HepG2 (cell line): ENCODE data around the gene SPSB2. TPM values are rescaled to one million over a fixed set of nuclear protein-coding genes. Genes with fewer than 3 reads are reported as not detected.

Experiments used
- CEBPB ChIP-seq: IDR thresholded peaks from 2 replicates; pipeline ENCODE4 v1.6.1; 2011; ENCODE audit warnings: low read depth, low read length, improper control_type of control experiment, borderline replicate concordance
- IKZF4 ChIP-seq: sonication (generic); formaldehyde crosslinking; IDR thresholded peaks from 2 replicates; pipeline ENCODE4 v1.5.1; 2020; ENCODE audit warnings: borderline replicate concordance, mild to moderate bottlenecking, low read depth, missing genetic modification reagents; ENCODE audit errors: not compliant biosample characterization
- KLF11 ChIP-seq: IDR thresholded peaks from 2 replicates; pipeline ENCODE4 v1.6.1; 2016; ENCODE audit warnings: missing compliant biosample characterization
- MLLT10 ChIP-seq: sonication (generic); formaldehyde crosslinking; IDR thresholded peaks from 2 replicates; pipeline ENCODE4 v1.4.0; 2020; ENCODE audit warnings: missing genetic modification reagents
- PLRG1 ChIP-seq: fragments of 450-650 bp; conservative IDR thresholded peaks from 2 replicates; pipeline ENCODE4 v1.6.1; 2016
- POLR2AphosphoS5 ChIP-seq: IDR thresholded peaks from 2 replicates; pipeline ENCODE4 v1.6.1; 2012; ENCODE audit warnings: low read depth, low read length
- ZNF335 ChIP-seq: sonication (generic); formaldehyde crosslinking; IDR thresholded peaks from 2 replicates; pipeline ENCODE4 v1.4.0; 2020; ENCODE audit warnings: missing genetic modification reagents
- ZSCAN12 ChIP-seq: sonication (generic); formaldehyde crosslinking; IDR thresholded peaks from 2 replicates; pipeline ENCODE4 v1.9.0; 2021; ENCODE audit warnings: mild to moderate bottlenecking, missing genetic modification reagents
- polyA plus RNA-seq, 8 experiments: library from polyadenylated mRNA; depleted of rRNA in 3 of 8; stranded (reverse) in 7 of 8; unstranded in 1 of 8; fragments of >200 nt; fragmentation: Illumina TruSeq in 4 of 8; extraction: Trizol in 4 of 8; gene quantifications; 2 replicates each; pipeline versions ENCODE4 v1.2.1 to v1.2.3, GENCODE V29; 2011 to 2016; ENCODE audit warnings: low read depth in 4 of 8, missing spikeins in 1 of 8, mixed read lengths in 1 of 8; ENCODE audit not compliant: insufficient read depth in 1 of 8
- total RNA-seq, 5 experiments: library from RNA; depleted of rRNA; stranded (reverse); fragments of >200 nt; fragmentation: Illumina TruSeq; extraction: Trizol; gene quantifications; 2 replicates each; pipeline ENCODE4 v1.2.3, GENCODE V29; 2016; ENCODE audit warnings: low read depth in 1 of 5
- TF ChIP-seq, protein P1 (sequence below): sonication (generic); formaldehyde crosslinking; IDR thresholded peaks from 2 replicates; pipeline ENCODE4 v1.4.0; 2020; ENCODE audit warnings: low read depth, mild to moderate bottlenecking, missing genetic modification reagents
- TF ChIP-seq, protein P2 (sequence below): sonication (generic); formaldehyde crosslinking; IDR thresholded peaks from 2 replicates; pipeline ENCODE4 v1.8.1; 2023; ENCODE audit warnings: missing genetic modification reagents, inconsistent platforms, borderline replicate concordance
- TF ChIP-seq, protein P3 (sequence below): IDR thresholded peaks from 2 replicates; pipeline ENCODE4 v1.6.1; 2016; ENCODE audit warnings: missing genetic modification reagents, missing compliant biosample characterization
- TF ChIP-seq, protein P4 (sequence below): sonication (generic); formaldehyde crosslinking; IDR thresholded peaks from 2 replicates; pipeline ENCODE4 v1.4.0; 2020; ENCODE audit warnings: missing genetic modification reagents, borderline replicate concordance
- TF ChIP-seq, protein P5 (sequence below): sonication (generic); formaldehyde crosslinking; IDR thresholded peaks from 2 replicates; pipeline ENCODE4 v1.8.0; 2022; ENCODE audit warnings: missing genetic modification reagents, mild to moderate bottlenecking, inconsistent platforms, borderline replicate concordance
- TF ChIP-seq, protein P6 (sequence below): sonication (generic); formaldehyde crosslinking; IDR thresholded peaks from 2 replicates; pipeline ENCODE4 v1.8.0; 2022; ENCODE audit warnings: missing genetic modification reagents, mild to moderate bottlenecking, moderate library complexity, borderline replicate concordance
- TF ChIP-seq, protein P7 (sequence below): sonication (generic); formaldehyde crosslinking; conservative IDR thresholded peaks from 2 replicates; pipeline ENCODE4 v1.4.0; 2020; ENCODE audit warnings: missing genetic modification reagents

The SPSB2 gene
- total and polyA plus RNA-seq, 2 of the 13 experiments (the other 11 are each of a cell fraction or from before 2014, with no cell fraction given), result 2.0 to 6.2 TPM

DNA sequence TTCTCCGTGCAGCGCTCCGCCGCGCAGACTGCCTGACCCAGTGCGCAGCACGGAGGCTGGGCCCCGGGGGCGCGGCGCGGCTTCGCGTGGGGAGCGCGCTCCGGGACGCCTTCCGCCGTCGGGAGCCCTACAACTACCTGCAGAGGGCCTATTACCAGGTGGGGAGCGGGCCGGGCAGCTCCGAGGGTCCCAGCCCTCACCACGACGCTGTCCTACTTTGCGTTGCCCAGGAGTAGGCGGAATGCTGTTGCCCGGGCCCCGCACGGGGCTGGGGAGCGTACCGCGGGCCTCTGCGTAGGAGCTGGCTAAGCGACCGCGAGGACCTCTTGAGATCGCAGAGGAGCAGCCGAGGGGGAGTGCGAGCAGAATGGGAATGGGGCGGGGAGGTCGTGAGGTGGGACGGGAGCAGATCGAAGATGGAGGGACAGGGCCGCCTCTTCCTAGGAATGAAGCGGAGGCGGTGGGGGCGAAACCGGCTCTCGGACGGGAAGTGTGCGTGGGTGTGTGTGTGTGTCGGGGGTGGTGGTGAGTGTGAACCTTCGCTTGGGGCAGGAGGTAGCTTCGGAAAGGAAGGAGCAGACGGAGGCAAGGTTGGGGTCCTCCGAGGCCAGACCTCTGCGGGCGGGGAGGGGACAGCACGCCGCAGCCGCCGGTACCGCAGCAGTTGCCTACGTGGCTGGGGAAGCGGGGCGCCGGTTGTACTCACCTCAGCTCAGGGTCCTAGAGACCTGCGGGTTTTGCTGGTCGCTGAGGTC lies 44.1 kb downstream of the SPSB2 start (continued):
- no peak for TF ChIP-seq KLF11 (CRISPR knock-in tag)
- peak; percentile 44; the same call in 1 of the 2 replicates for TF ChIP-seq ZNF335
- TF ChIP-seq, protein P1, sequence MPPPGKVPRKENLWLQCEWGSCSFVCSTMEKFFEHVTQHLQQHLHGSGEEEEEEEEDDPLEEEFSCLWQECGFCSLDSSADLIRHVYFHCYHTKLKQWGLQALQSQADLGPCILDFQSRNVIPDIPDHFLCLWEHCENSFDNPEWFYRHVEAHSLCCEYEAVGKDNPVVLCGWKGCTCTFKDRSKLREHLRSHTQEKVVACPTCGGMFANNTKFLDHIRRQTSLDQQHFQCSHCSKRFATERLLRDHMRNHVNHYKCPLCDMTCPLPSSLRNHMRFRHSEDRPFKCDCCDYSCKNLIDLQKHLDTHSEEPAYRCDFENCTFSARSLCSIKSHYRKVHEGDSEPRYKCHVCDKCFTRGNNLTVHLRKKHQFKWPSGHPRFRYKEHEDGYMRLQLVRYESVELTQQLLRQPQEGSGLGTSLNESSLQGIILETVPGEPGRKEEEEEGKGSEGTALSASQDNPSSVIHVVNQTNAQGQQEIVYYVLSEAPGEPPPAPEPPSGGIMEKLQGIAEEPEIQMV (CRISPR knock-in tag), result 0 out of 2 replicates have a peak, but pooled peaks have one; percentile 48
- TF ChIP-seq IKZF4 (CRISPR knock-in tag), result no peak
- TF ChIP-seq CEBPB, result no peak
- TF ChIP-seq POLR2AphosphoS5, result no peak
- TF ChIP-seq, protein P2, sequence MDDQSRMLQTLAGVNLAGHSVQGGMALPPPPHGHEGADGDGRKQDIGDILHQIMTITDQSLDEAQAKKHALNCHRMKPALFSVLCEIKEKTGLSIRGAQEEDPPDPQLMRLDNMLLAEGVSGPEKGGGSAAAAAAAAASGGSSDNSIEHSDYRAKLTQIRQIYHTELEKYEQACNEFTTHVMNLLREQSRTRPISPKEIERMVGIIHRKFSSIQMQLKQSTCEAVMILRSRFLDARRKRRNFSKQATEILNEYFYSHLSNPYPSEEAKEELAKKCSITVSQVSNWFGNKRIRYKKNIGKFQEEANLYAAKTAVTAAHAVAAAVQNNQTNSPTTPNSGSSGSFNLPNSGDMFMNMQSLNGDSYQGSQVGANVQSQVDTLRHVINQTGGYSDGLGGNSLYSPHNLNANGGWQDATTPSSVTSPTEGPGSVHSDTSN (CRISPR knock-in tag), result no peak
- TF ChIP-seq, protein P3, sequence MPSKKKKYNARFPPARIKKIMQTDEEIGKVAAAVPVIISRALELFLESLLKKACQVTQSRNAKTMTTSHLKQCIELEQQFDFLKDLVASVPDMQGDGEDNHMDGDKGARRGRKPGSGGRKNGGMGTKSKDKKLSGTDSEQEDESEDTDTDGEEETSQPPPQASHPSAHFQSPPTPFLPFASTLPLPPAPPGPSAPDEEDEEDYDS (CRISPR knock-in tag), result no peak
- TF ChIP-seq, protein P4, sequence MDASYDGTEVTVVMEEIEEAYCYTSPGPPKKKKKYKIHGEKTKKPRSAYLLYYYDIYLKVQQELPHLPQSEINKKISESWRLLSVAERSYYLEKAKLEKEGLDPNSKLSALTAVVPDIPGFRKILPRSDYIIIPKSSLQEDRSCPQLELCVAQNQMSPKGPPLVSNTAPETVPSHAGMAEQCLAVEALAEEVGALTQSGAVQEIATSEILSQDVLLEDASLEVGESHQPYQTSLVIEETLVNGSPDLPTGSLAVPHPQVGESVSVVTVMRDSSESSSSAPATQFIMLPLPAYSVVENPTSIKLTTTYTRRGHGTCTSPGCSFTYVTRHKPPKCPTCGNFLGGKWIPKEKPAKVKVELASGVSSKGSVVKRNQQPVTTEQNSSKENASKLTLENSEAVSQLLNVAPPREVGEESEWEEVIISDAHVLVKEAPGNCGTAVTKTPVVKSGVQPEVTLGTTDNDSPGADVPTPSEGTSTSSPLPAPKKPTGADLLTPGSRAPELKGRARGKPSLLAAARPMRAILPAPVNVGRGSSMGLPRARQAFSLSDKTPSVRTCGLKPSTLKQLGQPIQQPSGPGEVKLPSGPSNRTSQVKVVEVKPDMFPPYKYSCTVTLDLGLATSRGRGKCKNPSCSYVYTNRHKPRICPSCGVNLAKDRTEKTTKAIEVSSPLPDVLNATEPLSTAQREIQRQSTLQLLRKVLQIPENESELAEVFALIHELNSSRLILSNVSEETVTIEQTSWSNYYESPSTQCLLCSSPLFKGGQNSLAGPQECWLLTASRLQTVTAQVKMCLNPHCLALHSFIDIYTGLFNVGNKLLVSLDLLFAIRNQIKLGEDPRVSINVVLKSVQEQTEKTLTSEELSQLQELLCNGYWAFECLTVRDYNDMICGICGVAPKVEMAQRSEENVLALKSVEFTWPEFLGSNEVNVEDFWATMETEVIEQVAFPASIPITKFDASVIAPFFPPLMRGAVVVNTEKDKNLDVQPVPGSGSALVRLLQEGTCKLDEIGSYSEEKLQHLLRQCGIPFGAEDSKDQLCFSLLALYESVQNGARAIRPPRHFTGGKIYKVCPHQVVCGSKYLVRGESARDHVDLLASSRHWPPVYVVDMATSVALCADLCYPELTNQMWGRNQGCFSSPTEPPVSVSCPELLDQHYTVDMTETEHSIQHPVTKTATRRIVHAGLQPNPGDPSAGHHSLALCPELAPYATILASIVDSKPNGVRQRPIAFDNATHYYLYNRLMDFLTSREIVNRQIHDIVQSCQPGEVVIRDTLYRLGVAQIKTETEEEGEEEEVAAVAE (CRISPR knock-in tag), result no peak
- TF ChIP-seq, protein P5, sequence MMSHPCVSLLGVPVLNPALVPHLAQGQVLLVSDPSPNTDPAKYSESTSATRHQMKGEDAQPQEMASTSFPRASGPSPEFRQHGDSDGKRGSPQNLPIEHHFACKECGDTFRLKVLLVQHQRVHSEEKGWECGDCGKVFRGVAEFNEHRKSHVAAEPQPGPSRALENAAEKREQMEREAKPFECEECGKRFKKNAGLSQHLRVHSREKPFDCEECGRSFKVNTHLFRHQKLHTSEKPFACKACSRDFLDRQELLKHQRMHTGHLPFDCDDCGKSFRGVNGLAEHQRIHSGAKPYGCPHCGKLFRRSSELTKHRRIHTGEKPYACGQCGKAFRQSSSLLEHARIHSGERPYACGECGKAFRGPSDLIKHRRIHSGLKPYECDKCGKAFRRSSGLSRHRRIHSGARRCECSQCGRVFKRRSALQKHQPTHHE (CRISPR knock-in tag), result peak; percentile 26; the same call in 1 of the 2 replicates
- TF ChIP-seq PLRG1, result no peak
- no peak for TF ChIP-seq MLLT10 (CRISPR knock-in tag)
- TF ChIP-seq, protein P6, sequence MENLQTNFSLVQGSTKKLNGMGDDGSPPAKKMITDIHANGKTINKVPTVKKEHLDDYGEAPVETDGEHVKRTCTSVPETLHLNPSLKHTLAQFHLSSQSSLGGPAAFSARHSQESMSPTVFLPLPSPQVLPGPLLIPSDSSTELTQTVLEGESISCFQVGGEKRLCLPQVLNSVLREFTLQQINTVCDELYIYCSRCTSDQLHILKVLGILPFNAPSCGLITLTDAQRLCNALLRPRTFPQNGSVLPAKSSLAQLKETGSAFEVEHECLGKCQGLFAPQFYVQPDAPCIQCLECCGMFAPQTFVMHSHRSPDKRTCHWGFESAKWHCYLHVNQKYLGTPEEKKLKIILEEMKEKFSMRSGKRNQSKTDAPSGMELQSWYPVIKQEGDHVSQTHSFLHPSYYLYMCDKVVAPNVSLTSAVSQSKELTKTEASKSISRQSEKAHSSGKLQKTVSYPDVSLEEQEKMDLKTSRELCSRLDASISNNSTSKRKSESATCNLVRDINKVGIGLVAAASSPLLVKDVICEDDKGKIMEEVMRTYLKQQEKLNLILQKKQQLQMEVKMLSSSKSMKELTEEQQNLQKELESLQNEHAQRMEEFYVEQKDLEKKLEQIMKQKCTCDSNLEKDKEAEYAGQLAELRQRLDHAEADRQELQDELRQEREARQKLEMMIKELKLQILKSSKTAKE (CRISPR knock-in tag), result no peak
- no peak for TF ChIP-seq ZSCAN12 (CRISPR knock-in tag)
- TF ChIP-seq, protein P7, sequence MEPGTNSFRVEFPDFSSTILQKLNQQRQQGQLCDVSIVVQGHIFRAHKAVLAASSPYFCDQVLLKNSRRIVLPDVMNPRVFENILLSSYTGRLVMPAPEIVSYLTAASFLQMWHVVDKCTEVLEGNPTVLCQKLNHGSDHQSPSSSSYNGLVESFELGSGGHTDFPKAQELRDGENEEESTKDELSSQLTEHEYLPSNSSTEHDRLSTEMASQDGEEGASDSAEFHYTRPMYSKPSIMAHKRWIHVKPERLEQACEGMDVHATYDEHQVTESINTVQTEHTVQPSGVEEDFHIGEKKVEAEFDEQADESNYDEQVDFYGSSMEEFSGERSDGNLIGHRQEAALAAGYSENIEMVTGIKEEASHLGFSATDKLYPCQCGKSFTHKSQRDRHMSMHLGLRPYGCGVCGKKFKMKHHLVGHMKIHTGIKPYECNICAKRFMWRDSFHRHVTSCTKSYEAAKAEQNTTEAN, result no peak
